Activated CD8-positive, alpha-beta memory T cell treated with anti-CD3 and anti-CD28 coated beads, Interleukin-2, amount 50 U/mL, for 1 hour (primary cell): ENCODE measurements around the gene RASAL2.
"Not testable (repeated sequence)": the region's sequence is repeated elsewhere in the genome, so short reads cannot be mapped to it uniquely, and the experiment has no call there.

ENCODE experiments used
- DNase-seq: peaks from one replicate; pipeline ENCODE4 v3.0.0-alpha.2; 2020; ENCODE audit errors: extremely low read depth

Gene RASAL2

GRCh38 chr1:178071811-178072210 lies 22.1 kb upstream of the RASAL2 start:
- no peak for DNase-seq

- DNase-seq, result no peak
Observed at GRCh38 chr1:178072326-178072725, 21.6 kb upstream of the RASAL2 start.

- no peak for DNase-seq
Observed at GRCh38 chr1:178075333-178075732, 18.6 kb upstream of the RASAL2 start.

- DNase-seq, result no peak
Observed at GRCh38 chr1:178076607-178077006, 17.3 kb upstream of the RASAL2 start.

- no peak for DNase-seq
Observed at GRCh38 chr1:178077917-178078316, 16.0 kb upstream of the RASAL2 start.

GRCh38 chr1:178086294-178086693 lies 7.6 kb upstream of the RASAL2 start:
- DNase-seq, result no peak

GRCh38 chr1:178086766-178087165 lies 7.1 kb upstream of the RASAL2 start:
- DNase-seq, result no peak

- DNase-seq, result no peak
Observed at GRCh38 chr1:178088651-178089050, 5.3 kb upstream of the RASAL2 start.

- not testable (repeated sequence) for DNase-seq
Observed at GRCh38 chr1:178091454-178091853, 2.5 kb upstream of the RASAL2 start.

GRCh38 chr1:178091986-178092745 lies 1.7 kb upstream of the RASAL2 start:
- no peak for DNase-seq

GRCh38 chr1:178092878-178093493 lies 918 bp upstream of the RASAL2 start:
- DNase-seq, result no peak

- no peak for DNase-seq
Observed at GRCh38 chr1:178093494-178093950, 382 bp upstream of the RASAL2 start.

GRCh38 chr1:178094739-178095645 lies 1.1 kb downstream of the RASAL2 start:
- no peak for DNase-seq

GRCh38 chr1:178096421-178096820 lies 2.5 kb downstream of the RASAL2 start:
- DNase-seq, result no peak

GRCh38 chr1:178098262-178098661 lies 4.4 kb downstream of the RASAL2 start:
- no peak for DNase-seq

- DNase-seq, result no peak
Observed at GRCh38 chr1:178101266-178101630, 7.3 kb downstream of the RASAL2 start.

GRCh38 chr1:178101654-178102053 lies 7.8 kb downstream of the RASAL2 start:
- DNase-seq, result no peak

- DNase-seq, result no peak
Observed at GRCh38 chr1:178102218-178102617, 8.3 kb downstream of the RASAL2 start.

- no peak for DNase-seq
Observed at GRCh38 chr1:178107823-178108222, 13.9 kb downstream of the RASAL2 start.

GRCh38 chr1:178109348-178110143 lies 15.6 kb downstream of the RASAL2 start:
- DNase-seq, result no peak

- DNase-seq, result no peak
Observed at GRCh38 chr1:178115260-178115659, 21.4 kb downstream of the RASAL2 start.

GRCh38 chr1:178118524-178118923 lies 24.6 kb downstream of the RASAL2 start:
- no peak for DNase-seq
